Measurements from ENCODE around the gene ASPM.

GRCh38 chr1:197181982-197182381 lies 35.5 kb upstream of the ASPM start:
- TF ChIP-seq, protein P1, sequence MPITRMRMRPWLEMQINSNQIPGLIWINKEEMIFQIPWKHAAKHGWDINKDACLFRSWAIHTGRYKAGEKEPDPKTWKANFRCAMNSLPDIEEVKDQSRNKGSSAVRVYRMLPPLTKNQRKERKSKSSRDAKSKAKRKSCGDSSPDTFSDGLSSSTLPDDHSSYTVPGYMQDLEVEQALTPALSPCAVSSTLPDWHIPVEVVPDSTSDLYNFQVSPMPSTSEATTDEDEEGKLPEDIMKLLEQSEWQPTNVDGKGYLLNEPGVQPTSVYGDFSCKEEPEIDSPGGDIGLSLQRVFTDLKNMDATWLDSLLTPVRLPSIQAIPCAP (CRISPR knock-in tag; IDR thresholded peaks at IDR 0.05; ENCODE audit: borderline replicate concordance): no peak
- TF ChIP-seq GABPA (tag; conservative IDR thresholded peaks at IDR 0.05; ENCODE audit: low read depth): no peak
